MCF 10A (cell line): ENCODE data around the gene UGT1A5. TPM values are rescaled to one million over a fixed set of nuclear protein-coding genes. Genes with fewer than 3 reads are reported as not detected.
"Not testable (repeated sequence)": the region's sequence is repeated elsewhere in the genome, so short reads cannot be mapped to it uniquely, and the experiment has no call there.

Experiments used
- BruUV-seq: library from RNA; stranded (reverse); fragments of 400-500 nt; replicated peaks from 2 replicates; lab custom pipeline; 2021; lab: Mats Ljungman, UMichigan
- CTCF ChIA-PET: fragments of 300-600 bp; sonication (Branson Sonifier 250); formaldehyde crosslinking; extraction: SDS; loops from one replicate; lab custom pipeline; 2021; ENCODE audit warnings: antibody characterized with exemption, inconsistent platforms; lab: Yijun Ruan, JAX
- POLR2A ChIA-PET: fragments of 300-600, 350-650 bp; sonication (Branson Sonifier 250); formaldehyde crosslinking; extraction: SDS; loops from one replicate; lab custom pipeline; 2020; ENCODE audit warnings: antibody characterized with exemption, inconsistent platforms; lab: Yijun Ruan, JAX
- DNase-seq: peaks from one replicate; pipeline ENCODE4 v3.0.0-alpha.2; 2018; ENCODE audit not compliant: unreplicated experiment
- H3K27ac Mint-ChIP-seq: one replicate; pipeline ENCODE4 v1.8.0; 2022; ENCODE audit warnings: mild to moderate bottlenecking, low read depth, mixed read lengths; ENCODE audit not compliant: unreplicated experiment
- H3K27me3 Mint-ChIP-seq: one replicate; pipeline ENCODE4 v1.8.0; 2022; ENCODE audit warnings: mixed read lengths; ENCODE audit not compliant: insufficient read depth, unreplicated experiment
- H3K36me3 Mint-ChIP-seq: one replicate; pipeline ENCODE4 v1.8.0; 2022; ENCODE audit warnings: mild to moderate bottlenecking, moderate library complexity, mixed read lengths; ENCODE audit not compliant: insufficient read depth, unreplicated experiment
- H3K4me1 Mint-ChIP-seq: one replicate; pipeline ENCODE4 v1.8.0; 2022; ENCODE audit warnings: mixed read lengths; ENCODE audit not compliant: insufficient read depth, unreplicated experiment
- H3K4me3 Mint-ChIP-seq: one replicate; pipeline ENCODE4 v1.8.0; 2022; ENCODE audit warnings: mild to moderate bottlenecking, moderate library complexity, mixed read lengths; ENCODE audit not compliant: unreplicated experiment
- H3K9me3 Mint-ChIP-seq: one replicate; pipeline ENCODE4 v1.8.0; 2022; ENCODE audit warnings: mixed read lengths; ENCODE audit not compliant: unreplicated experiment
- CTCF ChIP-seq: fragments of 200-600 bp; IDR thresholded peaks from one replicate; pipeline ENCODE4 v1.8.0; 2022; ENCODE audit warnings: antibody characterized with exemption, mild to moderate bottlenecking; ENCODE audit not compliant: unreplicated experiment
- intact Hi-C: fragments of 100-400 bp; cut with micrococcal nuclease; formaldehyde crosslinking; loops from 2 replicates; pipeline ENCODE4 v1.14.1; 2022
- total RNA-seq: library from RNA; stranded (reverse); gene quantifications from 2 replicates; pipeline ENCODE4 v1.2.3, GENCODE V29; 2022

The UGT1A5 gene
- total RNA-seq, 1 experiment from 2014 or later, result not detected

- no peaks in the 10 kb centered on the region for H3K36me3 Mint-ChIP-seq
- no peak for DNase-seq
- no peaks in the 10 kb centered on the region for H3K4me1 Mint-ChIP-seq
- TF ChIP-seq CTCF, result no peak
- no peak overlapping the region for H3K4me3 Mint-ChIP-seq
- BruUV-seq, result no TSS peak
- intact Hi-C loops, result no loop called here
- H3K9me3 Mint-ChIP-seq, result peaks cover 15% of the 10 kb centered on the region
- H3K27ac Mint-ChIP-seq, result peak overlapping the region; percentile 63
- ChIA-PET CTCF (interaction anchor here (0.7 kb wide), 1 partner anchor 194 kb away, joined by 3 read pairs; no protein-coding TSS in a partner anchor), POLR2A (interaction anchor here (1.0 to 1.9 kb wide), 4 partner anchors 9 to 166 kb away, joined by 3 to 40 read pairs (median 8); partner anchors contain the start of genes UGT1A7 and USP40)
- H3K27me3 Mint-ChIP-seq, result no peaks in the 10 kb centered on the region
Observed at GRCh38 chr2:233700028-233700635, 12.6 kb upstream of the UGT1A5 start.

DNA sequence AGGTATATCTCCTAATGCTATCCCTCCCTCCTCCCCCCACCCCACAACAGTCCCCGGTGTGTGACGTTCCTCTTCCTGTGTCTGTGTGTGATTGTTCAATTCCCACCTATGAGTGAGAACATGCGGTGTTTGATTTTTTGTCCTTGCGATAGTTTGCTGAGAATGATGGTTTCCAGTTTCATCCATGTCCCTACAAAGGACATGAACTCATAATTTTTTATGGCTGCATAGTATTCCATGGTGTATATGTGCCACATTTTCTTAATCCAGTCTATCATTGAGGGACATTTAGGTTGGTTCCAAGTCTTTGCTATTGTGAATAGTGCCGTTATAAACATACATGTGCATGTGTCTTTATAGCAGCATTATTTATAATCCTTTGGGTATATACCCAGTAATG, 11.9 kb upstream of the UGT1A5 start:
- H3K27me3 Mint-ChIP-seq, H3K36me3 Mint-ChIP-seq, CTCF ChIA-PET, H3K27ac Mint-ChIP-seq, DNase-seq, H3K4me1 Mint-ChIP-seq, BruUV-seq, H3K4me3 Mint-ChIP-seq, intact Hi-C loops: not testable (repeated sequence)
- POLR2A ChIA-PET, result interaction anchor here (1.1 to 1.9 kb wide), 3 partner anchors 10 to 135 kb away, joined by 3 to 40 read pairs (median 12); partner anchors contain the start of genes UGT1A7 and USP40
- H3K9me3 Mint-ChIP-seq, result peaks cover 15% of the 10 kb centered on the region

- peaks cover 7% of the 10 kb centered on the region for H3K4me1 Mint-ChIP-seq
- DNase-seq, result no peak
- no peaks in the 10 kb centered on the region for H3K36me3 Mint-ChIP-seq
- POLR2A ChIA-PET, result interaction anchor here (0.7 to 2.9 kb wide), 2 partner anchors 11 to 25 kb away, joined by 3 to 20 read pairs; no protein-coding TSS in a partner anchor
- H3K27ac Mint-ChIP-seq, result no peak overlapping the region
- intact Hi-C loops, result no loop called here
- peaks cover 15% of the 10 kb centered on the region for H3K9me3 Mint-ChIP-seq
- H3K4me3 Mint-ChIP-seq, result no peak overlapping the region
- BruUV-seq, result no TSS peak
- H3K27me3 Mint-ChIP-seq, result no peaks in the 10 kb centered on the region
- no peak for TF ChIP-seq CTCF
- CTCF ChIA-PET, result no interaction called here
Observed at GRCh38 chr2:233702238-233702637, 10.5 kb upstream of the UGT1A5 start.

- no TSS peak for BruUV-seq
- peaks cover 7% of the 10 kb centered on the region for H3K36me3 Mint-ChIP-seq
- no peak overlapping the region for H3K4me3 Mint-ChIP-seq
- no peak overlapping the region for H3K27ac Mint-ChIP-seq
- no peak for TF ChIP-seq CTCF
- peaks cover 15% of the 10 kb centered on the region for H3K9me3 Mint-ChIP-seq
- intact Hi-C loops, result no loop called here
- H3K4me1 Mint-ChIP-seq, result peaks cover 19% of the 10 kb centered on the region
- DNase-seq, result peak; percentile 48
- ChIA-PET POLR2A (interaction anchor here (0.8 to 5.2 kb wide), 9 partner anchors 10 to 218 kb away, joined by 3 to 91 read pairs (median 5); partner anchors contain the start of genes UGT1A6, UGT1A7 and USP40), CTCF (interaction anchor here (0.7 to 1.2 kb wide), 3 partner anchors 13 to 160 kb away, joined by 3 to 4 read pairs (median 3); no protein-coding TSS in a partner anchor)
- no peaks in the 10 kb centered on the region for H3K27me3 Mint-ChIP-seq
Observed at GRCh38 chr2:233705911-233706506, 6.7 kb upstream of the UGT1A5 start.
